Breast epithelium (tissue), 3 donors: ENCODE measurements around the gene UMODL1.

Experiments used
- POLR2A ChIP-seq: fragments of 450-650 bp; IDR thresholded peaks from one replicate; pipeline ENCODE4 v1.6.1; 2016; ENCODE audit warnings: antibody characterized with exemption, mild to moderate bottlenecking, moderate library complexity
- POLR2AphosphoS5 ChIP-seq, 3 donors: sonication (generic); formaldehyde crosslinking; IDR thresholded peaks; one replicate each; pipeline ENCODE4 v1.6.1; 2017; ENCODE audit warnings: antibody characterized with exemption in 3 of 3
- TF ChIP-seq, protein P1 (sequence below), 3 donors: fragments of 450-650 bp; IDR thresholded peaks; one replicate each; pipeline ENCODE4 v1.5.1; 2016 to 2017; ENCODE audit warnings: antibody characterized with exemption in 3 of 3, mild to moderate bottlenecking in 3 of 3, moderate library complexity in 3 of 3

- TF ChIP-seq, protein P1, sequence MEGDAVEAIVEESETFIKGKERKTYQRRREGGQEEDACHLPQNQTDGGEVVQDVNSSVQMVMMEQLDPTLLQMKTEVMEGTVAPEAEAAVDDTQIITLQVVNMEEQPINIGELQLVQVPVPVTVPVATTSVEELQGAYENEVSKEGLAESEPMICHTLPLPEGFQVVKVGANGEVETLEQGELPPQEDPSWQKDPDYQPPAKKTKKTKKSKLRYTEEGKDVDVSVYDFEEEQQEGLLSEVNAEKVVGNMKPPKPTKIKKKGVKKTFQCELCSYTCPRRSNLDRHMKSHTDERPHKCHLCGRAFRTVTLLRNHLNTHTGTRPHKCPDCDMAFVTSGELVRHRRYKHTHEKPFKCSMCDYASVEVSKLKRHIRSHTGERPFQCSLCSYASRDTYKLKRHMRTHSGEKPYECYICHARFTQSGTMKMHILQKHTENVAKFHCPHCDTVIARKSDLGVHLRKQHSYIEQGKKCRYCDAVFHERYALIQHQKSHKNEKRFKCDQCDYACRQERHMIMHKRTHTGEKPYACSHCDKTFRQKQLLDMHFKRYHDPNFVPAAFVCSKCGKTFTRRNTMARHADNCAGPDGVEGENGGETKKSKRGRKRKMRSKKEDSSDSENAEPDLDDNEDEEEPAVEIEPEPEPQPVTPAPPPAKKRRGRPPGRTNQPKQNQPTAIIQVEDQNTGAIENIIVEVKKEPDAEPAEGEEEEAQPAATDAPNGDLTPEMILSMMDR (IDR thresholded peaks at IDR 0.05), result no peak
- TF ChIP-seq POLR2AphosphoS5 (IDR thresholded peaks at IDR 0.05), result no peak
- TF ChIP-seq POLR2A, result no peak
Observed at GRCh38 chr21:42069843-42070242, 1.3 kb upstream of the UMODL1 start.
